Stimulated activated CD4-positive, alpha-beta T cell treated with anti-CD3 and anti-CD28 coated beads, Interleukin-1b, Interleukin-23, amount 100 ng/mL, for 1 hour (primary cell): ENCODE data around the gene CDYL2.

Experiments used
- DNase-seq, 2 donors: peaks; one replicate each; pipeline ENCODE4 v3.0.0-alpha.2; 2020; ENCODE audit warnings: low read depth in 2 of 2

CDYL2 gene

GRCh38 chr16:80627108-80627507 is 177.3 kb downstream of the CDYL2 start:
- no peak for DNase-seq

- no peak for DNase-seq
Observed at GRCh38 chr16:80623376-80623775, 181.0 kb downstream of the CDYL2 start.

- DNase-seq = no peak
Observed at GRCh38 chr16:80622007-80622406, 182.4 kb downstream of the CDYL2 start.

GRCh38 chr16:80620736-80621605 is 183.4 kb downstream of the CDYL2 start:
- DNase-seq = no peak

DNA sequence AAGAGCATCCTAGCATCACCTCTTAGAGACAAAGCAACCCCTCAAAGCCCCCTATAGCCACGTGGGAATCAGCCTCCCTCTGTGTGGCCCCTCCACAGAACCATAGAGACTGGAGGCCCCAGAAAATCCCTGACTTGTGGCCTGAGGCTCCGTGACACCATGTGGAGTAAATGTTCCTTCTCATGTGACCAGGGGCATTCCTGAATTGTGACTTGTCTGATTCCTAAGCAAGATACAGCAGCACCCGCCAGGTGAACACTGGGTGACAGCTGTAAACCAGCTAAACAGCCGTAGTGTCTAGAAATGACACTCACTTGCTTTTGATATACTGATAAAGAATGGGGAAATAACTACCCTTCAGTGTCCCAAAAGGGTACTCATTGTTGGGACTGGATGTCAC is 184.6 kb downstream of the CDYL2 start:
- DNase-seq = no peak

GRCh38 chr16:80618862-80619648 is 185.3 kb downstream of the CDYL2 start:
- DNase-seq = no peak

- no peak for DNase-seq
Observed at GRCh38 chr16:80616362-80616761, 188.0 kb downstream of the CDYL2 start.

DNA sequence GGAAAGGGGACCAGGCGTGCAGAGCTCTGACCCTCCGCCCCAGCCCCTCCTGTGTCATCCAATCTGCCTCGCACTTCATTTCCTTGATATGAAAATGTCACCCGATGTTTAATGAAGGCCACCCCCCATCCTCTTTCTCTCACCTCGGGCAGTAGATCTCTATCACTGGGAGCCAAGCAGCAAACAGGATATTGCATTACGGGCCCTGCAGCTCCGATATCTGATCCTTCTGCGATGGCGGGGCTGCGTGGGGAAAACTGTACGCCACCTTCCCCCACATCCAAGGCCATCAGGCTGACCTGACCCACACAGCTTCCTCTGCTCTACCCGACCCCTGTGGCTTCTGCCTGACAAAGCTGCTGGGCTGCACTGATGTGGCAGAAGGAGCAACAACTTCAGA is 188.7 kb downstream of the CDYL2 start:
- DNase-seq = no peak

GRCh38 chr16:80614908-80615671 is 189.3 kb downstream of the CDYL2 start:
- no peak for DNase-seq

- DNase-seq = no peak
Observed at GRCh38 chr16:80612461-80613017, 191.9 kb downstream of the CDYL2 start.

GRCh38 chr16:80611930-80612327 is 192.5 kb downstream of the CDYL2 start:
- DNase-seq = no peak

DNA sequence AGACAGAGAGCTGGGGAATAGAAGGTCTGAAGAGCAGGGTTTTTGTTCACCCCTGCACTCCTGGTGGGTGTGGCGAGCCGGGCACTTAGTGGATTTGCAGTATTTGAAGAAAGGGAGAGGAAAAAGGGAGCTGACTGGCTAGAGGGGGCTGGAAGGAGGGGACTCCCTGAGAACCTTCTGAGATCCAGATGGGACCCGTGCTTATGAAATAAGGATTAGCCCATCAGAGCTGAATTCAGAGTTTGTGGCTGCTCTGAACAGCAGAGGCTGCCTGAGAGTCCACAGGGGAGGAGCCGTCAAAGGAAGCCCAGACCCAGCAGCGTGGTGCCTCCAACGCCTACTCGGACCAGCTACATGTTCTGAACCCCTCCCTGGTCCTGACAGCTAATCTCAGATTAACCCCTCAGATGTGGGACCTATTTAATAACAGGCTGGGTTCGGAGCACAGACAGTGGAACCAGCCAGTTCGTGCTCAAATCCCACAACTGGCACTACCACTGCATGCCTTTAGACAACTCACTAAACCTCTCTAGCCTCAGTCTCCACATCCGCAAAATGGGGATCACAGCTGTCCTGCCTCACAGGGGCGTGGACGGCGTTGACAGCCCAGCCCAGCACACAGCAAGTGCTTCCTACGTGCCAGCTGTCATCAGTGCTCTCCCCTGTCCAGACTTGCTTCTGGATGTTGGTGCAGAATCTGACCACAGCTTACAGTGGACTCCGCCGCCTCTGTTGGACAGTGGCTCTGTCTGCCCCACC is 193.0 kb downstream of the CDYL2 start:
- DNase-seq = no peak

GRCh38 chr16:80610481-80611156 is 193.8 kb downstream of the CDYL2 start:
- no peak for DNase-seq

DNA sequence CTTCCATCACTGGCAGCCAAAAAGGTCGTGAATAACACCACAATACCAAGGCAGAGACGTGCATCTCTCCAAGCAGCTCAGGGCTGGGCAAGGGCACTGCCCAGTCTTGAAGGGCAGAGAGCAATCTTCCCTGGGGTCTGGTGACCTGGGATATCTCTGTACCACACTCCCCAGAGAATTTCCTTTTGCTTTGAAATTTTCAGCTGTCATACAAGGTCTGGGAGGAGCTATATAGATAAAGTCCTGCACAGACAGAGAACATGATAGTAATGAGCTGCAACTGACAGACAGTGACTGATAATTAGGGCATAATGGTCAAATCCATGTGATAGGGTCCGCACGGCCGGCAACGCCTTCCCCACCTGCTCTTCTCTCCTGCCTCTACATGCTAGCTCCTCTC is 195.5 kb downstream of the CDYL2 start:
- no peak for DNase-seq

DNA sequence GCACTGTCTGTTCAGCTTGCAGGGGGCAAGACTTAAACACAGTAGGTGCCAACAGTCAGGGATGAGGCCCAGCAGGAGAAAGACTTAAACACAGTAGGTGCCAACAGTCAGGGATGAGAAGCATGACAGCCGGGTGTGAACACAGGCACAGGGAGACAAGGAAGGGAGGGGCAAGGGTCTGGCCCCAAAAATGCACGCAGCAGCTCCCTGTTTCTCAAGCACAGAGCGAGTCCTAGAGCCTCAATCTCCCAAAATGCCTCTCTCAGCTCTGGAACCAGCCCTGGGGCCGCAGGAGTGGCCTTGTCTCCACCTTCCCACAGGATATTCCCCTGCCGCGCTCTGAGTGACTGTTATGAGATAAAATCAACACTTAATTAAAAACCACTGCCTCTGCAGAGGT is 197.2 kb downstream of the CDYL2 start:
- DNase-seq = no peak

DNA sequence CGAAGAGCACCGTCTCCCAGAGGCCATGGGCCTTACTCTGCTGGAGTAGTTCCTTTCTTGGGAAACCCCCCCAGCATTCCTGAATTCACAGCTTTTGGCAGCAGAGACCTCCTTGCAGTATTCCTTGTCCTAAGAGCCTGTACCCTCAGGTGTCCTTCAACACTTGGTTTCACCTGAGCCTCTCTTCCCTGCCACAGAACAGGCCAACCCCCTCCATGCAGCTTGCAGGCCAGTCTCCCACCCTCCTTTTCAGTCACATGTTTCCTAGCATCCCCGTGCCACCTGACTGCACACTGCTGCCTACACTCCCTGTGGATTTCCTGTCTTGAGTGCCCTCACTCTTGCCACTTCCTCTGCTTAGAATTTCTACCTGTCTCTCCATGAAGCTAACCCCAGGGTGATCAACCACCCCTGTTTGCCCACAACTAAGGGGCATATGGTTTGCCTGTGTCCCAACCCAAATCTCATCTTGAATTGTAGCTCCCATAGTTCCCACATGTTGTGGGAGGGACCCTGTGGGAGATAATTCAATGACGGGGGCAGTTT is 198.1 kb downstream of the CDYL2 start:
- DNase-seq = no peak

DNA sequence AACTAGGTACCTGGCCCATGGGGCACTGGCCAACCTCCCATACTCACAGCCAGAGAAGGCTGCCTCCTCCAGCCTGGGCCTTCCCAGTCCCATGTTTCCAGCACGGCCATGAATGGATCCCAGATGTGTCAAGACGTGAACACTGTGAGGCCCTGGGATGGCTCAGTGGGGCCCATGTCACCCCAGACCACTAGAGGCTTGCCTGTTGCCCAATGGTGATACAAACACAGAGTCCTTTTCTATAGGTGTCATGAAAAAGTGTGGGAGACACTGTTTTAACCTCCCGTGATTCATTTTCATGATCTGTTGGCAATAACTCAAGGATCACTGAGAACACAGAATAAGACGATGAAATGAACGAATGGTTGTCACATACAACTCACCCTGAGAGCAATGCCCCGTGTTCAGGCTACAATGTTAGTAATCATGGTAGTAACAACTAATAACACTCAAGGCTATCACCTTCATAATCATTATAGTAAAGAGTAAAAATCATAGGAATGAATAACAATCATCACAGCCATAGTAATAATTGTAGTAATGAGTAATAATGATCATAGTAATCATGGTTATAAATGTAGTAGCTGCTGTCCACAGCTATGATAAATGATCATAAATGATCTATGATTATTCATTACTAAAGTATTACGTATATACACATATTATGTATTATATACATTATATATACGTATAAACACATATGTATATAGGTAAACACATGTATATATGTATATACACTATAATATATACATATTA is 199.6 kb downstream of the CDYL2 start:
- DNase-seq = no peak

GRCh38 chr16:80602894-80603293 is 201.5 kb downstream of the CDYL2 start:
- no peak for DNase-seq

GRCh38 chr16:80601182-80601581 is 203.2 kb downstream of the CDYL2 start:
- no peak for DNase-seq

- DNase-seq = no peak
Observed at GRCh38 chr16:80599466-80599865, 204.9 kb downstream of the CDYL2 start.
